MG63 (cell line): Measurements from ENCODE around the gene FES. TPM values are rescaled to one million over a fixed set of nuclear protein-coding genes. Genes with fewer than 3 reads are reported as not detected.
"Not testable (repeated sequence)": the region's sequence is repeated elsewhere in the genome, so short reads cannot be mapped to it uniquely, and the experiment has no call there.

Experiments used
- DNase-seq: peaks from one replicate; pipeline ENCODE4 v3.0.0-alpha.2; 2020
- H3K27me3 ChIP-seq: fragments of 250-450 bp; sonication (Bioruptor Pico); 2 replicates; pipeline ENCODE4 v1.5.1; 2020; ENCODE audit warnings: mild to moderate bottlenecking, moderate library complexity
- H3K36me3 ChIP-seq: fragments of 250-450 bp; sonication (Bioruptor Pico); 2 replicates; pipeline ENCODE4 v1.5.1; 2020; ENCODE audit warnings: mild to moderate bottlenecking, moderate library complexity
- H3K4me3 ChIP-seq: fragments of 250-450 bp; sonication (Bioruptor Pico); 2 replicates; pipeline ENCODE4 v1.5.1; 2020; ENCODE audit warnings: mild to moderate bottlenecking, moderate library complexity
- H3K9me3 ChIP-seq: fragments of 250-450 bp; sonication (Bioruptor Pico); 2 replicates; pipeline ENCODE4 v1.5.1; 2020; ENCODE audit warnings: mild to moderate bottlenecking, moderate library complexity
- total RNA-seq: library from RNA; depleted of rRNA; stranded (reverse); fragments of >200 nt; shearing (Covaris generic); gene quantifications from 2 replicates; pipeline ENCODE4 v1.2.3, GENCODE V29; 2014; ENCODE audit warnings: low replicate concordance

FES gene
- total RNA-seq, 1 experiment from 2014 or later = 13.7 TPM

GRCh38 chr15:90871139-90871715 is 13.1 kb upstream of the FES start:
- peak; percentile 53 for DNase-seq
- H3K27me3 ChIP-seq = no peaks in the 10 kb centered on the region

GRCh38 chr15:90871716-90872485 is 12.4 kb upstream of the FES start:
- Histone ChIP-seq H3K36me3 (peaks cover 9% of the 10 kb centered on the region), H3K9me3 (no peaks in the 10 kb centered on the region), H3K4me3 (peak overlapping the region; percentile 57), H3K27me3 (no peaks in the 10 kb centered on the region)
- DNase-seq = no peak

More at GRCh38 chr15:90871139-90871715, 13.1 kb upstream of the FES start:
- Histone ChIP-seq H3K36me3 (peaks cover 5% of the 10 kb centered on the region; the same call in 1 of the 2 replicates), H3K9me3 (no peaks in the 10 kb centered on the region), H3K4me3 (peak overlapping the region; percentile 57)

GRCh38 chr15:90872486-90873184 is 11.7 kb upstream of the FES start:
- no peaks in the 10 kb centered on the region for H3K9me3 ChIP-seq
- peak overlapping the region; percentile 57 for H3K4me3 ChIP-seq
- H3K36me3 ChIP-seq = peaks cover 13% of the 10 kb centered on the region
- peak; percentile 42 for DNase-seq
- no peaks in the 10 kb centered on the region for H3K27me3 ChIP-seq

- Histone ChIP-seq H3K4me3 (no peak overlapping the region), H3K27me3 (no peaks in the 10 kb centered on the region), H3K36me3 (peaks cover 15% of the 10 kb centered on the region), H3K9me3 (no peaks in the 10 kb centered on the region)
- no peak for DNase-seq
Measured at GRCh38 chr15:90873488-90873997, 10.8 kb upstream of the FES start.

GRCh38 chr15:90873998-90874605 is 10.2 kb upstream of the FES start:
- no peak for DNase-seq
- Histone ChIP-seq H3K27me3 (no peaks in the 10 kb centered on the region), H3K4me3 (no peak overlapping the region), H3K36me3 (peaks cover 15% of the 10 kb centered on the region), H3K9me3 (no peaks in the 10 kb centered on the region)

GRCh38 chr15:90874986-90875385 is 9.3 kb upstream of the FES start:
- H3K36me3 ChIP-seq = peaks cover 15% of the 10 kb centered on the region
- H3K4me3 ChIP-seq, H3K9me3 ChIP-seq, DNase-seq, H3K27me3 ChIP-seq: not testable (repeated sequence)

- no peaks in the 10 kb centered on the region for H3K27me3 ChIP-seq
- peaks cover 17% of the 10 kb centered on the region for H3K36me3 ChIP-seq
- no peak for DNase-seq
Measured at GRCh38 chr15:90875549-90875981, 8.7 kb upstream of the FES start.

GRCh38 chr15:90876046-90876445 is 8.3 kb upstream of the FES start:
- no peak for DNase-seq
- peaks cover 17% of the 10 kb centered on the region for H3K36me3 ChIP-seq
- H3K27me3 ChIP-seq = no peaks in the 10 kb centered on the region
- no peaks in the 10 kb centered on the region for H3K9me3 ChIP-seq
- no peak overlapping the region for H3K4me3 ChIP-seq

More at GRCh38 chr15:90875549-90875981, 8.7 kb upstream of the FES start:
- no peaks in the 10 kb centered on the region for H3K9me3 ChIP-seq
- H3K4me3 ChIP-seq = no peak overlapping the region

GRCh38 chr15:90876512-90877170 is 7.7 kb upstream of the FES start:
- Histone ChIP-seq H3K9me3 (no peaks in the 10 kb centered on the region), H3K27me3 (no peaks in the 10 kb centered on the region), H3K36me3 (peaks cover 17% of the 10 kb centered on the region), H3K4me3 (no peak overlapping the region)
- no peak for DNase-seq

GRCh38 chr15:90877315-90877714 is 7.0 kb upstream of the FES start:
- Histone ChIP-seq H3K27me3 (no peaks in the 10 kb centered on the region), H3K9me3 (no peaks in the 10 kb centered on the region), H3K36me3 (peaks cover 17% of the 10 kb centered on the region)

GRCh38 chr15:90877996-90878395 is 6.3 kb upstream of the FES start:
- DNase-seq = no peak
- no peaks in the 10 kb centered on the region for H3K27me3 ChIP-seq
- peaks cover 14% of the 10 kb centered on the region for H3K36me3 ChIP-seq
- H3K4me3 ChIP-seq = no peak overlapping the region
- no peaks in the 10 kb centered on the region for H3K9me3 ChIP-seq

More at GRCh38 chr15:90877315-90877714, 7.0 kb upstream of the FES start:
- no peak overlapping the region for H3K4me3 ChIP-seq
- no peak for DNase-seq

- Histone ChIP-seq H3K36me3 (peaks cover 12% of the 10 kb centered on the region), H3K4me3 (no peak overlapping the region), H3K27me3 (no peaks in the 10 kb centered on the region), H3K9me3 (no peaks in the 10 kb centered on the region)
- DNase-seq = no peak
Measured at GRCh38 chr15:90878660-90879059, 5.6 kb upstream of the FES start.

- peaks cover 12% of the 10 kb centered on the region for H3K36me3 ChIP-seq
Measured at GRCh38 chr15:90879730-90880366, 4.5 kb upstream of the FES start.

GRCh38 chr15:90880381-90881145 is 3.7 kb upstream of the FES start:
- peaks cover 12% of the 10 kb centered on the region for H3K36me3 ChIP-seq
- DNase-seq = no peak
- no peak overlapping the region for H3K4me3 ChIP-seq

More at GRCh38 chr15:90879730-90880366, 4.5 kb upstream of the FES start:
- Histone ChIP-seq H3K9me3 (no peaks in the 10 kb centered on the region), H3K27me3 (no peaks in the 10 kb centered on the region), H3K4me3 (no peak overlapping the region)
- no peak for DNase-seq

More at GRCh38 chr15:90880381-90881145, 3.7 kb upstream of the FES start:
- Histone ChIP-seq H3K9me3 (no peaks in the 10 kb centered on the region), H3K27me3 (no peaks in the 10 kb centered on the region)
